Erythroblast (primary cell): Measurements from ENCODE around the gene TRAFD1.

Experiments used
- GATA1 ChIP-seq: IDR thresholded peaks from 2 replicates; pipeline ENCODE4 v1.6.1; 2011; ENCODE audit warnings: low read depth, mild to moderate bottlenecking, control low read depth, low read length, moderate library complexity
- POLR2A ChIP-seq: IDR thresholded peaks from 2 replicates; pipeline ENCODE4 v1.6.1; 2011; ENCODE audit warnings: mild to moderate bottlenecking, low read length

DNA sequence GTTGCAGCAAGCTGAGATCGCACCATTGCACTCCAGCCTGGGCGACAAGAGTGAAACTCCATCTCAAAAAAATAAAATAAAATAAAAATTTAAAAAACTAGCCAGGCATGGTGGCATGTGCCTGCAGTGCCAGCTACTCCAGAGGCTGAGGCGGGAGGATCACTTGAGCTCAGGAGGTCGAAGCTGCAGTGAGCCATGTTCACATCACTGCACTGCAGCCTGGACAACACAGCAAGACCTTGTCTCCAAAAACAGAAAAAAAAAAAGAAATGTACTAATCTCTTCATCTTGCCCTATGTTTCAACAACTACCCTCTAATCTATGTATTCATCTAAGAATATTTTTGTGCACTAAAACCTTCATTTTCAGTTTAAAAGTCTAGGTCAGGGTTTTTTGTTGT, 23.2 kb upstream of the TRAFD1 start:
- TF ChIP-seq POLR2A, result no peak
- TF ChIP-seq GATA1, result no peak
